VCaP (cell line): ENCODE data around the gene TIMMDC1.

Source experiments
- H3K27ac ChIP-seq: fragments of 450-650 bp; 2 replicates; pipeline ENCODE4 v1.5.1; 2017
- CTCF ChIP-seq: fragments of 450-650 bp; conservative IDR thresholded peaks from 2 replicates; pipeline ENCODE4 v1.5.1; 2017; ENCODE audit warnings: mild to moderate bottlenecking, moderate library complexity

Gene TIMMDC1

GRCh38 chr3:119469418-119470189 is 28.7 kb upstream of the TIMMDC1 start:
- TF ChIP-seq CTCF, result no peak; the same call in 1 of the 2 replicates
- peak overlapping the region; percentile 82 for H3K27ac ChIP-seq

- no peak overlapping the region for H3K27ac ChIP-seq
- no peak for TF ChIP-seq CTCF
These were observed 27.5 kb upstream of the TIMMDC1 start for GRCh38 chr3:119470866-119471265.

- no peak overlapping the region for H3K27ac ChIP-seq
- no peak for TF ChIP-seq CTCF
These were observed 17.3 kb upstream of the TIMMDC1 start for GRCh38 chr3:119481079-119481478.

GRCh38 chr3:119483101-119483500 is 15.2 kb upstream of the TIMMDC1 start:
- no peak for TF ChIP-seq CTCF
- H3K27ac ChIP-seq, result no peak overlapping the region

GRCh38 chr3:119485563-119485962 is 12.8 kb upstream of the TIMMDC1 start:
- TF ChIP-seq CTCF, result no peak
- H3K27ac ChIP-seq, result no peak overlapping the region

GRCh38 chr3:119490153-119490552 is 8.2 kb upstream of the TIMMDC1 start:
- H3K27ac ChIP-seq, result no peak overlapping the region
- no peak for TF ChIP-seq CTCF

GRCh38 chr3:119492128-119492527 is 6.2 kb upstream of the TIMMDC1 start:
- TF ChIP-seq CTCF, result no peak
- no peak overlapping the region for H3K27ac ChIP-seq
